ENCODE results near the gene SLC43A1.

DNA sequence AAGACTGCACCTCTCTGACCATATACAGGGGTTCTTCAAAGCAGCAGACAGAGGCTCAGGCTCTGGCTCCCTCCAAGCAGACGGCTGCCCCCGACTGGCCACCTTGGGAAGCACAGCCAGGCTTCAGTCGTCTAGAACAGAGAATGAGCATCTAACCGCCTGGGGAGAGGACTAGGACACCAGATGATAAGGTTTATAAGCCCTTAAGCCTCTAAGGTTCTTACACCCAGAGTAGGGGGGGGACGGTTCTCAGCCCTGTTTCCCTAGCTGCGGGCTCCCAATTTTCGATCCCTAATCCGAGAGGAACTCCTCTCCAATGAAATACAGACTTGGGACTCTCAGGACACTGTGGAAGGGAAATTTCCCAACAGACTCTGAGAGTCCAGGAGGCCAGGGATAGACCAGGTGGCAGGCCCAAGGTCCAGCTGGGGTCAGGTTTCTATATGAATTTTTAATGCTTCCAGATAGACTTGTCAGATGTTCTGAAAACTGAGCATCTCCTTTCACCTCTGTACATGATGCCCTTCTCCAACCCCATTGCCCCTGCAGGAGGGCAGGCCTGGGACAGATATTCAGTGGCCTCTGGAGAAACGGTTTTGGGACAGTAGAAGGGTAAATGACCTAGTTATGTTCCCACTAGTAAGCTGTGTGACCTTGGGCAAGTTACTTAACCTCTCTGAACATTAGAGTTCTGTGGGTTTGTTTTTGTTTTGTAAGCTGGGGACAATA lies 34.9 kb downstream of the SLC43A1 start:
- TF ChIP-seq CEBPB (IDR thresholded peaks at IDR 0.05; ENCODE audit: low read depth) (no peak), FOSL1 (IDR thresholded peaks at IDR 0.05; ENCODE audit: low read depth) (no peak), RAD21 (IDR thresholded peaks at IDR 0.05; ENCODE audit: low read depth) (peak; percentile 58), POLR2A (IDR thresholded peaks at IDR 0.05; ENCODE audit: borderline replicate concordance, extremely low read depth, insufficient read depth, insufficient read length) (no peak), EZH2phosphoT487 (IDR thresholded peaks at IDR 0.05; ENCODE audit: borderline replicate concordance) (no peak), EZH2 (IDR thresholded peaks at IDR 0.05) (no peak), POLR2AphosphoS5 (IDR thresholded peaks at IDR 0.05; ENCODE audit: low read depth, low read length) (no peak), SP1 (IDR thresholded peaks at IDR 0.05; ENCODE audit: low read depth) (no peak), SRF (IDR thresholded peaks at IDR 0.05; ENCODE audit: low read depth) (no peak), JUND (IDR thresholded peaks at IDR 0.05) (no peak), ZNF274 (IDR thresholded peaks at IDR 0.05; ENCODE audit: low read depth, low read length) (no peak)
- TF ChIP-seq, protein P1, sequence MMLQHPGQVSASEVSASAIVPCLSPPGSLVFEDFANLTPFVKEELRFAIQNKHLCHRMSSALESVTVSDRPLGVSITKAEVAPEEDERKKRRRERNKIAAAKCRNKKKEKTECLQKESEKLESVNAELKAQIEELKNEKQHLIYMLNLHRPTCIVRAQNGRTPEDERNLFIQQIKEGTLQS (IDR thresholded peaks at IDR 0.05), result no peak
- TF ChIP-seq, protein P2, sequence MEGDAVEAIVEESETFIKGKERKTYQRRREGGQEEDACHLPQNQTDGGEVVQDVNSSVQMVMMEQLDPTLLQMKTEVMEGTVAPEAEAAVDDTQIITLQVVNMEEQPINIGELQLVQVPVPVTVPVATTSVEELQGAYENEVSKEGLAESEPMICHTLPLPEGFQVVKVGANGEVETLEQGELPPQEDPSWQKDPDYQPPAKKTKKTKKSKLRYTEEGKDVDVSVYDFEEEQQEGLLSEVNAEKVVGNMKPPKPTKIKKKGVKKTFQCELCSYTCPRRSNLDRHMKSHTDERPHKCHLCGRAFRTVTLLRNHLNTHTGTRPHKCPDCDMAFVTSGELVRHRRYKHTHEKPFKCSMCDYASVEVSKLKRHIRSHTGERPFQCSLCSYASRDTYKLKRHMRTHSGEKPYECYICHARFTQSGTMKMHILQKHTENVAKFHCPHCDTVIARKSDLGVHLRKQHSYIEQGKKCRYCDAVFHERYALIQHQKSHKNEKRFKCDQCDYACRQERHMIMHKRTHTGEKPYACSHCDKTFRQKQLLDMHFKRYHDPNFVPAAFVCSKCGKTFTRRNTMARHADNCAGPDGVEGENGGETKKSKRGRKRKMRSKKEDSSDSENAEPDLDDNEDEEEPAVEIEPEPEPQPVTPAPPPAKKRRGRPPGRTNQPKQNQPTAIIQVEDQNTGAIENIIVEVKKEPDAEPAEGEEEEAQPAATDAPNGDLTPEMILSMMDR (IDR thresholded peaks at IDR 0.05 in 2 of 3, conservative IDR thresholded peaks at IDR 0.05 in 1 of 3; ENCODE audit: borderline replicate concordance in 1 of 3, insufficient read depth in 1 of 3, low read depth in 2 of 3, low read length in 2 of 3), result peak; percentile 63 to 86 (median 86)
- TF ChIP-seq, protein P3, sequence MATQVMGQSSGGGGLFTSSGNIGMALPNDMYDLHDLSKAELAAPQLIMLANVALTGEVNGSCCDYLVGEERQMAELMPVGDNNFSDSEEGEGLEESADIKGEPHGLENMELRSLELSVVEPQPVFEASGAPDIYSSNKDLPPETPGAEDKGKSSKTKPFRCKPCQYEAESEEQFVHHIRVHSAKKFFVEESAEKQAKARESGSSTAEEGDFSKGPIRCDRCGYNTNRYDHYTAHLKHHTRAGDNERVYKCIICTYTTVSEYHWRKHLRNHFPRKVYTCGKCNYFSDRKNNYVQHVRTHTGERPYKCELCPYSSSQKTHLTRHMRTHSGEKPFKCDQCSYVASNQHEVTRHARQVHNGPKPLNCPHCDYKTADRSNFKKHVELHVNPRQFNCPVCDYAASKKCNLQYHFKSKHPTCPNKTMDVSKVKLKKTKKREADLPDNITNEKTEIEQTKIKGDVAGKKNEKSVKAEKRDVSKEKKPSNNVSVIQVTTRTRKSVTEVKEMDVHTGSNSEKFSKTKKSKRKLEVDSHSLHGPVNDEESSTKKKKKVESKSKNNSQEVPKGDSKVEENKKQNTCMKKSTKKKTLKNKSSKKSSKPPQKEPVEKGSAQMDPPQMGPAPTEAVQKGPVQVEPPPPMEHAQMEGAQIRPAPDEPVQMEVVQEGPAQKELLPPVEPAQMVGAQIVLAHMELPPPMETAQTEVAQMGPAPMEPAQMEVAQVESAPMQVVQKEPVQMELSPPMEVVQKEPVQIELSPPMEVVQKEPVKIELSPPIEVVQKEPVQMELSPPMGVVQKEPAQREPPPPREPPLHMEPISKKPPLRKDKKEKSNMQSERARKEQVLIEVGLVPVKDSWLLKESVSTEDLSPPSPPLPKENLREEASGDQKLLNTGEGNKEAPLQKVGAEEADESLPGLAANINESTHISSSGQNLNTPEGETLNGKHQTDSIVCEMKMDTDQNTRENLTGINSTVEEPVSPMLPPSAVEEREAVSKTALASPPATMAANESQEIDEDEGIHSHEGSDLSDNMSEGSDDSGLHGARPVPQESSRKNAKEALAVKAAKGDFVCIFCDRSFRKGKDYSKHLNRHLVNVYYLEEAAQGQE (IDR thresholded peaks at IDR 0.05; ENCODE audit: low read depth), result no peak
